K562 (cell line): Measurements from ENCODE around the gene RARA. TPM values are rescaled to one million over a fixed set of nuclear protein-coding genes. Genes with fewer than 3 reads are reported as not detected.

ENCODE experiments used
- BRCA1 ChIP-seq, 2 experiments: fragments of 450-650 bp in 1 of 2; sonication (generic) in 1 of 2; formaldehyde crosslinking in 1 of 2; IDR thresholded peaks; 2 replicates each; pipeline versions ENCODE4 v1.5.0 to v1.6.1; 2017 to 2020; ENCODE audit warnings: mild to moderate bottlenecking in 1 of 2, missing genetic modification reagents in 1 of 2
- CREB1 ChIP-seq, 2 experiments: sonication (generic) in 1 of 2; formaldehyde crosslinking in 1 of 2; IDR thresholded peaks; 2 replicates each; pipeline versions ENCODE4 v1.6.1 to v1.8.0; 2012 to 2022; ENCODE audit warnings: inconsistent platforms in 1 of 2, mild to moderate bottlenecking in 1 of 2, missing genetic modification reagents in 1 of 2, moderate library complexity in 1 of 2
- CREM ChIP-seq: IDR thresholded peaks from 2 replicates; pipeline ENCODE4 v1.6.1; 2014; ENCODE audit warnings: antibody characterized with exemption, low read depth
- DMBX1 ChIP-seq: fragments of 250-450 bp; sonication (Bioruptor Pico); IDR thresholded peaks from 2 replicates; pipeline ENCODE4 v1.8.0; 2022; ENCODE audit warnings: inconsistent platforms, mild to moderate bottlenecking, moderate library complexity, borderline replicate concordance
- HDGF ChIP-seq: fragments of 450-650 bp; IDR thresholded peaks from 2 replicates; pipeline ENCODE4 v1.6.1; 2016
- KLF13 ChIP-seq: fragments of 450-650 bp; IDR thresholded peaks from 2 replicates; pipeline ENCODE4 v1.6.1; 2016; ENCODE audit warnings: missing genetic modification characterization, low read depth, mild to moderate bottlenecking, missing compliant biosample characterization, moderate library complexity, borderline replicate concordance
- MAZ ChIP-seq, 2 experiments: fragments of 450-650 bp in 1 of 2; sonication (generic) in 1 of 2; formaldehyde crosslinking; IDR thresholded peaks in 1 of 2; conservative IDR thresholded peaks in 1 of 2; 2 replicates each; pipeline versions ENCODE4 v1.4.0 to v1.5.0; 2020; ENCODE audit warnings: mild to moderate bottlenecking in 1 of 2, missing genetic modification reagents in 1 of 2
- NBN ChIP-seq: fragments of 450-650 bp; IDR thresholded peaks from 2 replicates; pipeline ENCODE4 v1.6.1; 2016; ENCODE audit warnings: low read depth, mild to moderate bottlenecking
- RCOR1 ChIP-seq, 2 experiments: IDR thresholded peaks; 2 replicates each; pipeline ENCODE4 v1.6.1; 2012; ENCODE audit warnings: low read depth in 2 of 2, low read length in 2 of 2, borderline replicate concordance in 1 of 2, improper control_type of control experiment in 1 of 2
- SAFB2 ChIP-seq: fragments of 200-400 bp; formaldehyde crosslinking; IDR thresholded peaks from 2 replicates; pipeline ENCODE4 v1.6.1; 2018; ENCODE audit warnings: borderline replicate concordance, low read length, low read depth, moderate library complexity; ENCODE audit not compliant: severe bottlenecking
- TAF9B ChIP-seq: fragments of 450-650 bp; IDR thresholded peaks from 2 replicates; pipeline ENCODE4 v1.6.1; 2018; ENCODE audit warnings: mild to moderate bottlenecking; ENCODE audit not compliant: partially characterized antibody
- ZEB2 ChIP-seq: fragments of 450-650 bp; IDR thresholded peaks from 2 replicates; pipeline ENCODE4 v1.6.1; 2016
- polyA plus RNA-seq, 8 experiments: library from polyadenylated mRNA; depleted of rRNA in 4 of 8; stranded (reverse) in 5 of 8; unstranded in 3 of 8; fragments of >200 nt; fragmentation: Nextera tagmentation in 2 of 8; fragmentation: Illumina TruSeq in 1 of 8; extraction: Ambion mirVana in 2 of 8; extraction: Trizol in 1 of 8; gene quantifications; 2 replicates each; pipeline versions ENCODE4 v1.2.1 to v1.2.3, GENCODE V29; 2011 to 2014; ENCODE audit warnings: inconsistent platforms in 1 of 8, missing spikeins in 1 of 8
- total RNA-seq, 7 experiments: library from RNA; depleted of rRNA in 6 of 7; stranded (reverse); fragments of >200 nt in 6 of 7; fragmentation: Illumina TruSeq in 2 of 7; extraction: Trizol in 2 of 7; gene quantifications; 2 replicates each; pipeline versions ENCODE4 v1.2.1 to v1.2.3, GENCODE V29; 2011 to 2021; ENCODE audit warnings: low replicate concordance in 1 of 7
- TF ChIP-seq, protein P1 (sequence below): sonication (generic); formaldehyde crosslinking; IDR thresholded peaks from 2 replicates; pipeline ENCODE4 v1.8.1; 2023; ENCODE audit warnings: mild to moderate bottlenecking, missing genetic modification reagents
- TF ChIP-seq, protein P2 (sequence below): sonication (generic); formaldehyde crosslinking; IDR thresholded peaks from 2 replicates; pipeline ENCODE4 v1.8.1; 2023; ENCODE audit warnings: mild to moderate bottlenecking, missing genetic modification reagents
- TF ChIP-seq, protein P3 (sequence below): fragments of 450-650 bp; formaldehyde crosslinking; IDR thresholded peaks from 2 replicates; pipeline ENCODE4 v1.4.0; 2020; ENCODE audit warnings: mild to moderate bottlenecking, moderate library complexity
- TF ChIP-seq, protein P4 (sequence below): fragments of 450-650 bp; IDR thresholded peaks from 2 replicates; pipeline ENCODE4 v1.6.1; 2018; ENCODE audit not compliant: partially characterized antibody

RARA gene
- total and polyA plus RNA-seq, 9 of the 15 experiments (the other 6 are each of a cell fraction or from before 2014, with no cell fraction given), result 0.10 to 28.0 (median 7.9) TPM

DNA sequence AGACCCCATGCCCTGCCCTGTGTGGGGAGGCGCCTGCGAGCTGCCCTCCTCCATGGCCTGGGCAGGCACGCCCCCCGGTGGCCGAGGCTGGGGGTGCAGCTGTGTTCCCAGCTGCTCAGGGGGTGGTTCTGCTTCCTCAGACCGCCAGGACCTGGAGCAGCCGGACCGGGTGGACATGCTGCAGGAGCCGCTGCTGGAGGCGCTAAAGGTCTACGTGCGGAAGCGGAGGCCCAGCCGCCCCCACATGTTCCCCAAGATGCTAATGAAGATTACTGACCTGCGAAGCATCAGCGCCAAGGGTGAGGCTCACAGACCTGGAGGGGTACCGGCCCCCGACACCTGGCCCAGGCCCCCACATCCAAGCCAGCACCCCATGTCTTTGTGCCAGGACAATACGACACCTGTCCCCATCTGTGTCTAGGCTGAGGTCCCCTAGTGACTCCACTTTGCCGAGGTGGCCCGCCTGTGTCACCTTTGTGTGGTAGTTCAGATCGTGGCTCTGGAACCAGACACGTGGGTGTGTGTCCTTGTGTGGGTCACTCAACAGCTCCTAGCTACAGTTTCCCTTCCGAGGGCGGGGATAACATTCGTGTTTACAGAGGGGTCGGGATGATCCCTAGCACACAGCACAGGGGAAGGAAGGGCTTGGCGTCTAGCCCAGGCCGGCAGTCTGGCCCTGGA lies 46.3 kb downstream of the RARA start (continued):
- TF ChIP-seq, protein P1, sequence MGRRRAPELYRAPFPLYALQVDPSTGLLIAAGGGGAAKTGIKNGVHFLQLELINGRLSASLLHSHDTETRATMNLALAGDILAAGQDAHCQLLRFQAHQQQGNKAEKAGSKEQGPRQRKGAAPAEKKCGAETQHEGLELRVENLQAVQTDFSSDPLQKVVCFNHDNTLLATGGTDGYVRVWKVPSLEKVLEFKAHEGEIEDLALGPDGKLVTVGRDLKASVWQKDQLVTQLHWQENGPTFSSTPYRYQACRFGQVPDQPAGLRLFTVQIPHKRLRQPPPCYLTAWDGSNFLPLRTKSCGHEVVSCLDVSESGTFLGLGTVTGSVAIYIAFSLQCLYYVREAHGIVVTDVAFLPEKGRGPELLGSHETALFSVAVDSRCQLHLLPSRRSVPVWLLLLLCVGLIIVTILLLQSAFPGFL (CRISPR knock-in tag), result 0 out of 2 replicates have a peak, but pooled peaks have one; percentile 49
- no peak for TF ChIP-seq TAF9B
- TF ChIP-seq ZEB2, result no peak
- no peak for TF ChIP-seq CREB1 (IDR thresholded peaks at IDR 0.05)
- no peak for TF ChIP-seq CREB1 (CRISPR knock-in tag; IDR thresholded peaks at IDR 0.05)
- no peak for TF ChIP-seq BRCA1 (IDR thresholded peaks at IDR 0.05)
- no peak for TF ChIP-seq BRCA1 (CRISPR knock-in tag; IDR thresholded peaks at IDR 0.05)
- TF ChIP-seq KLF13 (tag), result peak; percentile 64; the same call in 1 of the 2 replicates
- TF ChIP-seq DMBX1 (CRISPR knock-in tag), result no peak
- TF ChIP-seq RCOR1 (IDR thresholded peaks at IDR 0.05; ENCODE audit: borderline replicate concordance in 1 of 2, low read depth in 2 of 2, low read length in 2 of 2), result 0 out of 4 replicates have a peak, but pooled peaks of 1 of the 2 experiments have one; percentile 29
- TF ChIP-seq, protein P2, sequence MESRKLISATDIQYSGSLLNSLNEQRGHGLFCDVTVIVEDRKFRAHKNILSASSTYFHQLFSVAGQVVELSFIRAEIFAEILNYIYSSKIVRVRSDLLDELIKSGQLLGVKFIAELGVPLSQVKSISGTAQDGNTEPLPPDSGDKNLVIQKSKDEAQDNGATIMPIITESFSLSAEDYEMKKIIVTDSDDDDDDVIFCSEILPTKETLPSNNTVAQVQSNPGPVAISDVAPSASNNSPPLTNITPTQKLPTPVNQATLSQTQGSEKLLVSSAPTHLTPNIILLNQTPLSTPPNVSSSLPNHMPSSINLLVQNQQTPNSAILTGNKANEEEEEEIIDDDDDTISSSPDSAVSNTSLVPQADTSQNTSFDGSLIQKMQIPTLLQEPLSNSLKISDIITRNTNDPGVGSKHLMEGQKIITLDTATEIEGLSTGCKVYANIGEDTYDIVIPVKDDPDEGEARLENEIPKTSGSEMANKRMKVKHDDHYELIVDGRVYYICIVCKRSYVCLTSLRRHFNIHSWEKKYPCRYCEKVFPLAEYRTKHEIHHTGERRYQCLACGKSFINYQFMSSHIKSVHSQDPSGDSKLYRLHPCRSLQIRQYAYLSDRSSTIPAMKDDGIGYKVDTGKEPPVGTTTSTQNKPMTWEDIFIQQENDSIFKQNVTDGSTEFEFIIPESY (CRISPR knock-in tag), result peak; percentile 98
- TF ChIP-seq NBN, result no peak
- TF ChIP-seq CREM, result peak; percentile 38; the same call in 1 of the 2 replicates
- peak; percentile 89; the same call in 1 of the 2 replicates for TF ChIP-seq HDGF
- TF ChIP-seq MAZ (CRISPR knock-in tag; conservative IDR thresholded peaks at IDR 0.05 in 1 of 2, IDR thresholded peaks at IDR 0.05 in 1 of 2), result peak; percentile 56 to 82
- no peak for TF ChIP-seq SAFB2
- TF ChIP-seq, protein P3, sequence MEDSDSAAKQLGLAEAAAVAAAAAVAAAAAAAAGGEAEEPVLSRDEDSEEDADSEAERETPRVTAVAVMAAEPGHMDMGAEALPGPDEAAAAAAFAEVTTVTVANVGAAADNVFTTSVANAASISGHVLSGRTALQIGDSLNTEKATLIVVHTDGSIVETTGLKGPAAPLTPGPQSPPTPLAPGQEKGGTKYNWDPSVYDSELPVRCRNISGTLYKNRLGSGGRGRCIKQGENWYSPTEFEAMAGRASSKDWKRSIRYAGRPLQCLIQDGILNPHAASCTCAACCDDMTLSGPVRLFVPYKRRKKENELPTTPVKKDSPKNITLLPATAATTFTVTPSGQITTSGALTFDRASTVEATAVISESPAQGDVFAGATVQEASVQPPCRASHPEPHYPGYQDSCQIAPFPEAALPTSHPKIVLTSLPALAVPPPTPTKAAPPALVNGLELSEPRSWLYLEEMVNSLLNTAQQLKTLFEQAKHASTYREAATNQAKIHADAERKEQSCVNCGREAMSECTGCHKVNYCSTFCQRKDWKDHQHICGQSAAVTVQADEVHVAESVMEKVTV (CRISPR knock-in tag), result peak; percentile 92
- TF ChIP-seq, protein P4, sequence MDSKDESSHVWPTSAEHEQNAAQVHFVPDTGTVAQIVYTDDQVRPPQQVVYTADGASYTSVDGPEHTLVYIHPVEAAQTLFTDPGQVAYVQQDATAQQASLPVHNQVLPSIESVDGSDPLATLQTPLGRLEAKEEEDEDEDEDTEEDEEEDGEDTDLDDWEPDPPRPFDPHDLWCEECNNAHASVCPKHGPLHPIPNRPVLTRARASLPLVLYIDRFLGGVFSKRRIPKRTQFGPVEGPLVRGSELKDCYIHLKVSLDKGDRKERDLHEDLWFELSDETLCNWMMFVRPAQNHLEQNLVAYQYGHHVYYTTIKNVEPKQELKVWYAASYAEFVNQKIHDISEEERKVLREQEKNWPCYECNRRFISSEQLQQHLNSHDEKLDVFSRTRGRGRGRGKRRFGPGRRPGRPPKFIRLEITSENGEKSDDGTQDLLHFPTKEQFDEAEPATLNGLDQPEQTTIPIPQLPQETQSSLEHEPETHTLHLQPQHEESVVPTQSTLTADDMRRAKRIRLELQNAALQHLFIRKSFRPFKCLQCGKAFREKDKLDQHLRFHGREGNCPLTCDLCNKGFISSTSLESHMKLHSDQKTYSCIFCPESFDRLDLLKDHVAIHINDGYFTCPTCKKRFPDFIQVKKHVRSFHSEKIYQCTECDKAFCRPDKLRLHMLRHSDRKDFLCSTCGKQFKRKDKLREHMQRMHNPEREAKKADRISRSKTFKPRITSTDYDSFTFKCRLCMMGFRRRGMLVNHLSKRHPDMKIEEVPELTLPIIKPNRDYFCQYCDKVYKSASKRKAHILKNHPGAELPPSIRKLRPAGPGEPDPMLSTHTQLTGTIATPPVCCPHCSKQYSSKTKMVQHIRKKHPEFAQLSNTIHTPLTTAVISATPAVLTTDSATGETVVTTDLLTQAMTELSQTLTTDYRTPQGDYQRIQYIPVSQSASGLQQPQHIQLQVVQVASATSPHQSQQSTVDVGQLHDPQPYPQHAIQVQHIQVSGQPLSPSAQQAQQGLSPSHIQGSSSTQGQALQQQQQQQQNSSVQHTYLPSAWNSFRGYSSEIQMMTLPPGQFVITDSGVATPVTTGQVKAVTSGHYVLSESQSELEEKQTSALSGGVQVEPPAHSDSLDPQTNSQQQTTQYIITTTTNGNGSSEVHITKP, result no peak
